Prostate gland (tissue), 2 donors: ENCODE data around the gene NGRN.

Experiments used
- CTCF ChIP-seq, 4 experiments: fragments of 200-600 bp in 2 of 4; fragments of 450-650 bp in 2 of 4; sonication (generic) in 2 of 4; IDR thresholded peaks; 1 replicate in 3 of 4; 2 replicates in 1 of 4; pipeline ENCODE4 v1.5.1; 2016 to 2019; ENCODE audit warnings: antibody characterized with exemption in 4 of 4, mild to moderate bottlenecking in 2 of 4, moderate library complexity in 2 of 4
- POLR2A ChIP-seq: fragments of 450-650 bp; IDR thresholded peaks from one replicate; pipeline ENCODE4 v1.6.1; 2016; ENCODE audit warnings: antibody characterized with exemption, mild to moderate bottlenecking

- no peak for TF ChIP-seq CTCF (IDR thresholded peaks at IDR 0.05)
- TF ChIP-seq POLR2A, result no peak
These were observed 36.3 kb downstream of the NGRN start for GRCh38 chr15:90301707-90302300.
